ENCODE data around the gene MALRD1.

DNA sequence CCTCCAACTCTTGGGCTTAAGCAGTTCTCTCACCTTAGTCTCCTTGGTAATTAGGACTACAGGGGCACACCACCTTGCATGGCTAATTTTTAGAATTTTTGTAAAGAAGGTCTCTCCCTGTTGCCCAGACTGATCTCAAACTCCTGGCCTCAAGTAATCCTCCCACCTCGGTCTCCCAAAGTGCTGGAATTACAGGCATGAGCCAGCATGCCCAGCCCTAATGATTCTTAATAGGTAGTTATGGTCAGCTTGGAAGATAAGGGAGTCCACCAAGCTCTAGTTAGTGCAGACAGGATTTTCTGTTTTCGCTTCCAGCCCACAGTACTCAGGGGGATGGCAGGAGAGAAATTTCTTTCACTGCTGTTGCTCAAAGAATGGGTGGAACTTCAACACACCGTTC, 639.7 kb downstream of the MALRD1 start:
- TF ChIP-seq, protein P1, sequence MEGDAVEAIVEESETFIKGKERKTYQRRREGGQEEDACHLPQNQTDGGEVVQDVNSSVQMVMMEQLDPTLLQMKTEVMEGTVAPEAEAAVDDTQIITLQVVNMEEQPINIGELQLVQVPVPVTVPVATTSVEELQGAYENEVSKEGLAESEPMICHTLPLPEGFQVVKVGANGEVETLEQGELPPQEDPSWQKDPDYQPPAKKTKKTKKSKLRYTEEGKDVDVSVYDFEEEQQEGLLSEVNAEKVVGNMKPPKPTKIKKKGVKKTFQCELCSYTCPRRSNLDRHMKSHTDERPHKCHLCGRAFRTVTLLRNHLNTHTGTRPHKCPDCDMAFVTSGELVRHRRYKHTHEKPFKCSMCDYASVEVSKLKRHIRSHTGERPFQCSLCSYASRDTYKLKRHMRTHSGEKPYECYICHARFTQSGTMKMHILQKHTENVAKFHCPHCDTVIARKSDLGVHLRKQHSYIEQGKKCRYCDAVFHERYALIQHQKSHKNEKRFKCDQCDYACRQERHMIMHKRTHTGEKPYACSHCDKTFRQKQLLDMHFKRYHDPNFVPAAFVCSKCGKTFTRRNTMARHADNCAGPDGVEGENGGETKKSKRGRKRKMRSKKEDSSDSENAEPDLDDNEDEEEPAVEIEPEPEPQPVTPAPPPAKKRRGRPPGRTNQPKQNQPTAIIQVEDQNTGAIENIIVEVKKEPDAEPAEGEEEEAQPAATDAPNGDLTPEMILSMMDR (conservative IDR thresholded peaks at IDR 0.05 in 1 of 2, IDR thresholded peaks at IDR 0.05 in 1 of 2; ENCODE audit: low read depth in 1 of 2, low read length in 2 of 2): no peak
- TF ChIP-seq EZH2 (IDR thresholded peaks at IDR 0.05; ENCODE audit: low read length, missing control alignments): no peak

Data from fibroblast of lung (primary cell).